Esophagus muscularis mucosa (tissue), 4 donors: ENCODE results near the gene VEPH1.

Experiments used
- EP300 ChIP-seq: sonication (generic); formaldehyde crosslinking; IDR thresholded peaks from one replicate; pipeline ENCODE4 v1.6.1; 2017; ENCODE audit warnings: antibody characterized with exemption
- POLR2A ChIP-seq: fragments of 450-650 bp; IDR thresholded peaks from one replicate; pipeline ENCODE4 v1.6.1; 2017; ENCODE audit warnings: antibody characterized with exemption, moderate library complexity, mild to moderate bottlenecking, low read depth
- POLR2AphosphoS5 ChIP-seq, 2 donors: sonication (generic); formaldehyde crosslinking; IDR thresholded peaks; one replicate each; pipeline ENCODE4 v1.6.1; 2017; ENCODE audit warnings: antibody characterized with exemption in 2 of 2
- TF ChIP-seq, protein P1 (sequence below), 3 experiments: fragments of 200-600 bp in 2 of 3; fragments of 450-650 bp in 1 of 3; sonication (generic) in 2 of 3; IDR thresholded peaks; one replicate each; pipeline ENCODE4 v1.5.1; 2017 to 2019; ENCODE audit warnings: antibody characterized with exemption in 3 of 3, mild to moderate bottlenecking in 2 of 3, moderate library complexity in 1 of 3

- TF ChIP-seq POLR2A: no peak
- TF ChIP-seq, protein P1, sequence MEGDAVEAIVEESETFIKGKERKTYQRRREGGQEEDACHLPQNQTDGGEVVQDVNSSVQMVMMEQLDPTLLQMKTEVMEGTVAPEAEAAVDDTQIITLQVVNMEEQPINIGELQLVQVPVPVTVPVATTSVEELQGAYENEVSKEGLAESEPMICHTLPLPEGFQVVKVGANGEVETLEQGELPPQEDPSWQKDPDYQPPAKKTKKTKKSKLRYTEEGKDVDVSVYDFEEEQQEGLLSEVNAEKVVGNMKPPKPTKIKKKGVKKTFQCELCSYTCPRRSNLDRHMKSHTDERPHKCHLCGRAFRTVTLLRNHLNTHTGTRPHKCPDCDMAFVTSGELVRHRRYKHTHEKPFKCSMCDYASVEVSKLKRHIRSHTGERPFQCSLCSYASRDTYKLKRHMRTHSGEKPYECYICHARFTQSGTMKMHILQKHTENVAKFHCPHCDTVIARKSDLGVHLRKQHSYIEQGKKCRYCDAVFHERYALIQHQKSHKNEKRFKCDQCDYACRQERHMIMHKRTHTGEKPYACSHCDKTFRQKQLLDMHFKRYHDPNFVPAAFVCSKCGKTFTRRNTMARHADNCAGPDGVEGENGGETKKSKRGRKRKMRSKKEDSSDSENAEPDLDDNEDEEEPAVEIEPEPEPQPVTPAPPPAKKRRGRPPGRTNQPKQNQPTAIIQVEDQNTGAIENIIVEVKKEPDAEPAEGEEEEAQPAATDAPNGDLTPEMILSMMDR (IDR thresholded peaks at IDR 0.05): no peak
- TF ChIP-seq EP300: no peak
- no peak for TF ChIP-seq POLR2AphosphoS5 (IDR thresholded peaks at IDR 0.05)
These were observed 12.1 kb downstream of the VEPH1 start for GRCh38 chr3:157491136-157491535.
